Glutamatergic neuron (in vitro differentiated cells): ENCODE measurements around the gene AZU1. TPM values are rescaled to one million over a fixed set of nuclear protein-coding genes. Genes with fewer than 3 reads are reported as not detected.

Source experiments
- DNase-seq: peaks from one replicate; pipeline ENCODE4 v3.0.0; 2022
- H3K27ac Mint-ChIP-seq: one replicate; pipeline ENCODE4 v1.8.0; 2020; ENCODE audit warnings: mild to moderate bottlenecking, mixed read lengths, inconsistent platforms; ENCODE audit not compliant: unreplicated experiment
- H3K27me3 Mint-ChIP-seq: one replicate; pipeline ENCODE4 v1.8.0; 2020; ENCODE audit warnings: mild to moderate bottlenecking, moderate library complexity, mixed read lengths, inconsistent platforms; ENCODE audit not compliant: unreplicated experiment
- H3K36me3 Mint-ChIP-seq: one replicate; pipeline ENCODE4 v1.8.0; 2020; ENCODE audit warnings: mild to moderate bottlenecking, mixed read lengths, inconsistent platforms; ENCODE audit not compliant: unreplicated experiment
- H3K4me1 Mint-ChIP-seq: one replicate; pipeline ENCODE4 v1.8.0; 2020; ENCODE audit warnings: mild to moderate bottlenecking, low read depth, mixed read lengths, inconsistent platforms; ENCODE audit not compliant: unreplicated experiment
- H3K4me3 Mint-ChIP-seq: one replicate; pipeline ENCODE4 v1.8.0; 2020; ENCODE audit warnings: mild to moderate bottlenecking, mixed read lengths, inconsistent platforms; ENCODE audit not compliant: unreplicated experiment
- H3K9me3 Mint-ChIP-seq: one replicate; pipeline ENCODE4 v1.8.0; 2020; ENCODE audit warnings: mild to moderate bottlenecking, moderate library complexity, mixed read lengths, inconsistent platforms; ENCODE audit not compliant: unreplicated experiment
- total RNA-seq: library from RNA; stranded (reverse); fragmentation: NEBNext Ultra II Directional; extraction: Animal tissue kit (Norgen Biotek cat#: 25700); gene quantifications from one replicate; pipeline ENCODE4 v1.2.1, GENCODE V29; 2021; ENCODE audit not compliant: unreplicated experiment
- TF ChIP-seq, protein P1 (sequence below): fragments of 200-600 bp; sonication (generic); IDR thresholded peaks from one replicate; pipeline ENCODE4 v1.5.0; 2021; ENCODE audit not compliant: partially characterized antibody, unreplicated experiment

Gene AZU1
- total RNA-seq, 1 donor from 2014 or later, result 2.2 TPM

DNA sequence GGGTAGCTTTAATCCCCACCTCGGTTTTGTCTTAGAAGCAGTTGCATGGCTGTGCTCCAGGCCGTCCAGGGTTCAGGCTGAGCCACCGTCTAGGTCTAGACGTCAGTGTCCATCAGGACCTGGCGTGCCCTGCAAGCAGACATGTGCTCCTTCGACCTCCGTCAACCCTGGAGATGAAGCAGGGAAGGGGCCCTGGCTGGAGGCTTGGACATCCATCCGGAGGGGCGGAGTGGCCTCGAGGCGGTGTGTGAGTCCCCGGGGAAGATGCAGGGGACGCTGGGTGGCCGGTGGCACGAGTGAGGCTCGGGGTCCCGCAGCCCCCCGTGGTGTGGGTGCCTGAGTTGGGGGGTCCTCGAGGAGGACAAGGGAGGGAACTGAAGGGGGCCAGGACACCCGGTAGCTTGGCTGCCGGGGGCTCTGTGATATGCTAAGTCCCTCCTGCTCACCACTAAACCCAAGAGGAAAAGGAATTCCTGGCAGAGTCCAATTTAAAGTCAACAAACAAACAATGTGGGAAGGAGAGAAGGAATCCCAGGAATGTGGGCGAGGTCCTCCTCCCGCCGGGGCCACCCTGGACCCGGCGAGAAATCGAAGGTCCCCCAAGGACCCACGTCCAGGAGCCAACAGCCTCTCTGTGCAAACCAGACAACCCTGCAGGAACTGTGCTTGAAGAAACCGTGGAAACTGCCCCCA lies 45.3 kb upstream of the AZU1 start:
- H3K4me3 Mint-ChIP-seq, result no peak overlapping the region
- DNase-seq, result no peak
- H3K4me1 Mint-ChIP-seq, result peaks cover 7% of the 10 kb centered on the region
- no peaks in the 10 kb centered on the region for H3K36me3 Mint-ChIP-seq
- H3K27ac Mint-ChIP-seq, result no peak overlapping the region
- peaks cover 8% of the 10 kb centered on the region for H3K27me3 Mint-ChIP-seq
- peaks cover 3% of the 10 kb centered on the region for H3K9me3 Mint-ChIP-seq
- TF ChIP-seq, protein P1, sequence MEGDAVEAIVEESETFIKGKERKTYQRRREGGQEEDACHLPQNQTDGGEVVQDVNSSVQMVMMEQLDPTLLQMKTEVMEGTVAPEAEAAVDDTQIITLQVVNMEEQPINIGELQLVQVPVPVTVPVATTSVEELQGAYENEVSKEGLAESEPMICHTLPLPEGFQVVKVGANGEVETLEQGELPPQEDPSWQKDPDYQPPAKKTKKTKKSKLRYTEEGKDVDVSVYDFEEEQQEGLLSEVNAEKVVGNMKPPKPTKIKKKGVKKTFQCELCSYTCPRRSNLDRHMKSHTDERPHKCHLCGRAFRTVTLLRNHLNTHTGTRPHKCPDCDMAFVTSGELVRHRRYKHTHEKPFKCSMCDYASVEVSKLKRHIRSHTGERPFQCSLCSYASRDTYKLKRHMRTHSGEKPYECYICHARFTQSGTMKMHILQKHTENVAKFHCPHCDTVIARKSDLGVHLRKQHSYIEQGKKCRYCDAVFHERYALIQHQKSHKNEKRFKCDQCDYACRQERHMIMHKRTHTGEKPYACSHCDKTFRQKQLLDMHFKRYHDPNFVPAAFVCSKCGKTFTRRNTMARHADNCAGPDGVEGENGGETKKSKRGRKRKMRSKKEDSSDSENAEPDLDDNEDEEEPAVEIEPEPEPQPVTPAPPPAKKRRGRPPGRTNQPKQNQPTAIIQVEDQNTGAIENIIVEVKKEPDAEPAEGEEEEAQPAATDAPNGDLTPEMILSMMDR, result no peak

GRCh38 chr19:782878-783668 lies 44.6 kb upstream of the AZU1 start:
- DNase-seq, result no peak
- TF ChIP-seq, protein P1, result no peak
- H3K4me3 Mint-ChIP-seq, result no peak overlapping the region
- no peak overlapping the region for H3K27ac Mint-ChIP-seq
- H3K36me3 Mint-ChIP-seq, result no peaks in the 10 kb centered on the region
- H3K9me3 Mint-ChIP-seq, result peaks cover 3% of the 10 kb centered on the region
- peaks cover 8% of the 10 kb centered on the region for H3K27me3 Mint-ChIP-seq
- peaks cover 7% of the 10 kb centered on the region for H3K4me1 Mint-ChIP-seq

- TF ChIP-seq, protein P1, result no peak
- H3K4me3 Mint-ChIP-seq, result no peak overlapping the region
These were observed 43.1 kb upstream of the AZU1 start for GRCh38 chr19:784541-784940.

GRCh38 chr19:787536-787935 lies 40.1 kb upstream of the AZU1 start:
- H3K27me3 Mint-ChIP-seq, result peaks cover 22% of the 10 kb centered on the region
- no peaks in the 10 kb centered on the region for H3K36me3 Mint-ChIP-seq
- TF ChIP-seq, protein P1, result no peak
- H3K27ac Mint-ChIP-seq, result peak overlapping the region; percentile 100
- DNase-seq, result no peak
- H3K4me3 Mint-ChIP-seq, result no peak overlapping the region
- peaks cover 18% of the 10 kb centered on the region for H3K9me3 Mint-ChIP-seq
- peaks cover 17% of the 10 kb centered on the region for H3K4me1 Mint-ChIP-seq

More at GRCh38 chr19:784541-784940, 43.1 kb upstream of the AZU1 start:
- DNase-seq, result no peak
- H3K36me3 Mint-ChIP-seq, result no peaks in the 10 kb centered on the region
- peaks cover 12% of the 10 kb centered on the region for H3K4me1 Mint-ChIP-seq
- H3K27ac Mint-ChIP-seq, result no peak overlapping the region
- H3K9me3 Mint-ChIP-seq, result peaks cover 11% of the 10 kb centered on the region
- peaks cover 15% of the 10 kb centered on the region for H3K27me3 Mint-ChIP-seq

GRCh38 chr19:788686-788982 lies 39.0 kb upstream of the AZU1 start:
- TF ChIP-seq, protein P1, result no peak
- Mint-ChIP-seq H3K27me3 (peaks cover 19% of the 10 kb centered on the region), H3K4me1 (peaks cover 14% of the 10 kb centered on the region), H3K9me3 (peaks cover 18% of the 10 kb centered on the region), H3K4me3 (peak overlapping the region; percentile 80), H3K36me3 (no peaks in the 10 kb centered on the region), H3K27ac (peak overlapping the region; percentile 100)
- peak; percentile 91 for DNase-seq
